Measurements from ENCODE around the gene S100Z.
"Not testable (repeated sequence)": the region's sequence is repeated elsewhere in the genome, so short reads cannot be mapped to it uniquely, and the experiment has no call there.

Gene S100Z

DNA sequence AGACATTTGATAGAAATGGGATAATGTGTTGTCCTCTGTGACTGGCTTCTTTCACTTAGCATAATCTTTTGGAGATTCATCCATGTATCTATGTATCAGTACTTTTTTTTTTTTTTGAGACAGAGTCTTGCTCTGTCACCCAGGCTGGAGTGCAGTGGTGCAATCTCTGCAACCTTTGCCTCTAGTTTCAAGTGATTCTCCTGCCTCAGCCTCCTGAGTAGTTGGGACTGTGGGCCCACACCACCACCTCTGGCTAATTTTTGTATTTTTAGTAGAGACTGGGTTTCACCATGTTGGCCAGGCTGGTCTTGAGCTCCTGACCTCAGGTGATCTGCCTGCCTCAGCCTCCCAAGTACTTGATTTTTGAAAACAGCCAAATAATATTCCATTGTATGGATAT lies 23.4 kb upstream of the S100Z start:
- not testable (repeated sequence) for DNase-seq (ENCODE audit: low read depth)

DNA sequence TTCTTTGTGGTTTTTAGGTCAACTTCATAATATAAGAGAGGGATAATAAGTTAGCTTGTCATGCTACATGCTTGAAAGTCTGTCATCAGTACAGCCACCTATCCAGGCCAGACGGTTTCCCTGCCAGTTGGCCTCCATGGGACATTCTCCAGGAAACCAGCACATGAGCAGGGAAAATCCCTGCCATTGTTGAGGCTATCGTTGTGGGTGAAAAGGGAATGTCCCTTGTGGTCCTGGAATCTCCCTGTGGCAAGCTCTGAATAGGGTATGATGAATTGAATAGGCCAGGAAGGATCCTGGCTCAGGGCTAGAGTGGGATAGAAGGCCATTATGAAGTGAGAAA lies 18.7 kb upstream of the S100Z start:
- DNase-seq (ENCODE audit: low read depth) = no peak

DNA sequence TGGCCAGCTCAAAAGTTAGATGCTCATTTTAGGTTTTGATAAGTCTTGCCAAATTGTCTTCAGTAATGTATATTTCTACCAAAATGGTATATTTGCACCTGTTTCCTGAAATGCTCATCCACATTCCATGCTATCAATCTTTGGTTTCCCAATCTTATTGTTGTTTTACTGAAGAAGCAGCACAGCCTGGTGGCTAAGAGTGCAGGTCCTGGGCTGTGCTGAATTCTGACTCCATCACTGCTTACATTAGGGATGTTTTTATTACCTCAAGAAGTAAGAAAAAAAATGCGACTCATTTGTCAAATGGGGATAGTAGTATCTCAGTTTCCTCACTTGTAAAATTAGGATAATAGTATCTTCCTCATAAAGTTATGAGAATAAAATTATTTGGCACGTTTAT lies 13.6 kb upstream of the S100Z start:
- no peak for DNase-seq (ENCODE audit: low read depth)

DNA sequence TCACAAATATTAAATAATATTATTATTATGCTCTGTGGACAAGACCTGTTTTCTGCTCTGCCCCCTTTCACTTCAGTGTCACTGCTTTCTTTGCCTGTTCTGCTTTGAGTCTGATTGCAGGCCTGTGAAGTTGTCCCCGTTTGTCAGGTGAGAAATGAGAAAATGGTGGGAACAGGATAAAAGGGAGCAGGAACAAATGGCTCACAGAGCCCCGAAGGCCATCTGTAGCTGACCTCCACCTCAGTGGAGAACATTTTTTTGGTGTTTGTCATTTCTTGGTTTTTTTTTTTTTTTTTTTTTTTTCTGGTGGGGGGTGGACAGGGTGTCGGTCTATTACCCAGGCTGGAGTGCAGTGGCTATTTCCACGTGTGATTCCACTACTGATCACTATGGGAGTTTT lies 13.2 kb upstream of the S100Z start:
- no peak for DNase-seq (ENCODE audit: low read depth)

DNA sequence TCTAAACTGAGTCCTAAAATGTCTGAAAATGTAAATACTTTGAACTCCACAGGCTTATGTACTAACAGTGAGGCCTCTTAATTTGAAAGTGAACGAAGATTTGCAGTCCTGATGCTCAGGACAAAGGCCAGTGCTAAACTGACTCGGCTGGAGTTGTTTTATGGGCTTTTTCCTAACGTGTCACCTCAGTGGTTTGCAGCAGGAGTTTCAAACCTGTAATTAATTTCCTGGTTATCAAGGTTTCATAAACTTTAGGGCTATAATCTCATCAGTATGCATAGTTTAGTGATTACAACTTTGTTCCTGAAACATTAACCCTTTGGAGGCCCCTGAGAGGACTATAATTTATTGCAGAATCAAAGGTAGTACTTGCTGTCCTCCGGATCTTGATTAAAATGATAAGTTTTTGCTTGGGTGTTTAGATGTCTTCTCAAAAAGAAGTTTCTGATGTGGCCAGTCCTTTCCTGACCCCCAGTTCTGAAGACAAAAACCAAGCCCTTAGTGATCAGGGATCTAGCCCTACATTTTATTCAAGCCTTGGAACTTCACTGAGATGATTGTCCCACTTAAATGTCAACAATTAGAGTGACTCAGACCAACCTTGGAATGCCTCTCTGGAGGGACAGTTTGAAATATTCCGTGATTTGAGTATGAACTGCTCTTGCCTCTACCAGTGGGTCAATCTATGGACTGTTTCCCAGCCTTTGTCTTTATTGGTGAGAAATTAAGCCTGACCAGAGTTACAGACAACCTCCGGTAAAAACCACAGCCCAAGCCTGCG lies 11.1 kb upstream of the S100Z start:
- no peak for DNase-seq (ENCODE audit: low read depth)

DNA sequence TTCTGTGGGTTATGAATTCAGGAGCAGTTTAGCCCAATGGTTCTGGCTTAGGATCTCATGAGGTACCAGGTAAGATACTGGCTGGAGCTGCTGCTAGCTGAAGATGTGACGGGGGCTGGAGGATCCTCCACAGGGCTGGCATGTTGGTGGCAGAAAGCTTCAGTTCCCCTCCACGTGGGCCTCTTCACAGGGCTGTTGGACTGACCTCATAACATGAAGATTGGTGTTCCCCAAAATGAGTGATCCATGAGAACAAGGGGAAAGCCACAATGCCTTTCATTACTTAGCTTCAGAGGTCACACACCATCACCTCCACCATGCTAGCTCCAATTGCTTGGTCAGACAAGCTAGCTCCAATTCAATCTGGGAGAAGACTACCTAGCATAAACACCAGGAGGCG lies 8.5 kb upstream of the S100Z start:
- no peak for DNase-seq (ENCODE audit: low read depth)

DNA sequence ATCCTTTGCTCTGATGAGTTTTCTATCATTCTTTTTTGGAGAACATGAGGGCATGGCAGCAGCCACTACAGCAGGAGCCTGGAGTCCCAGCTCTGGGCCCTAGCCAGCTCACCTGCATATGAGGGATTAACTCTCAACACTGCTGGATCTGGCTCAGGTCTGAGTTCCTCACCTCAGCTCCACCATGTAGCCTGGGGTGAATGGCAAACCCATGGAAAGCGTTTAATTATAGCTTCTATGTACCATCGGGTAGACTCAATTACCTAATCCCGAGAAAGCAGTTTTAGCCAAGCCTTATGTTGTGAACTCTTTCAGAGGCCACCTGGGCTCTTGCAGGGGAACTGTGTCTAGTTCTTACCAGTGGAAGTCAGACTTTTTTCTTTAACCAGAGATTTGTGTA lies 3.9 kb upstream of the S100Z start:
- DNase-seq (ENCODE audit: low read depth) = no peak

DNA sequence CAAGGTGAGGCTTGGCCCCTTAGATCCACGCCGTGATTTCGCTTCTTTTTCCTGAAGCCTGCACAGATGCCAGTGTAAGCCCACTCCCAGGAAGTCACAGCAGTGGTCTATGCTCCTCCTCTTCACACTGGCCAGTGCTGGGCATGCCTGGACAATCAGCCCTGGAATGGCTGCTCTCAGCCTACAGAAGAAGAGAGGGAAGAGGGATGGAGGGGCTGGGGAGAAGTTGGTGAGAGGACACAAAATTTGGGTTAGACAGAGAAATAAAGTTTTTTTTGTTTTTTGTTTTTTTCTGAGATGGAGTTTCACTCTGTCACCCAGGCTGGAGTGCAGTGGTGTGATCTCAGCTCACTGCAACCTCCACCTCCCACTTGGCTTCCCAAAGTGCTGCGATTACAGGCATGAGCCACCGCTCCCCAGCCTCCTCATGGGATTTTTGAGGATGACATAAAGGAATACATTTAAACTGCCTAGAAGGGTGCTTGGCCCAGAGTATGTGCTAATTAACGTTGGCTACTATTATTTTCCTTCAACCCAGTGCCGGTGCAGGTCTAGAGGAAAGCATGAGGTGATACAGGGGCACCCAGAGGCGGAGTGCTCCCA lies 830 bp downstream of the S100Z start:
- DNase-seq (ENCODE audit: low read depth) = no peak

DNA sequence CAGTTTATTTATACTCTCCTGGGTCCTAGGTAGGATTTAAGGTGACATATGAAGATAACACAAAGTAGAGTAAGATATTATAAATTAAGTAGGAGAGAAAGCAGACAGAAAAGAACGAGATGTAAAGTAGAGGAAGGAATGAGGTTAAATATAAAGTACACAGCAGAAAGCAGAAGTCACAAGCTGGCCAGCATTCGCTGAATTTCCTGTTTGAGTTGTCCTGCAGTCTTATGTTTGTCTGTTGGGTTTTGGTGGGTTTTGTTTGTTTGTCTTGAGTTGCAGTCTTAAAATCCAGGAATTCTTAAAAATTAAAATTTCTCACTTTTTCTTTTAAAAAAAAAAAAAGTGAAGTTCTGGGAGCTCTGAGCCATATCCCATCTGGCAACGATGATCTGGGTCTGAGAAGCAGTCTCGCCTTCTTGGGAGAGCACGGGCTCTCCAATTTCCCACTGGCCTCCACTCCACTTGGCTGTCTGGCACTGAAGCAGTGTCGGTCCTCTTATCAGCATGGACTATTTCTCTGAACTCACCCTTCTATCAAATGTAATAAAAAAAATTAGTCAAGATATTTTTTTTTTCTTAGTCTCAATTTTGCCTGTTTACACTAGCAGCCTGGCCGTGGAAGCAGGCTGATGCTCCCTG lies 2.0 kb downstream of the S100Z start:
- no peak for DNase-seq (ENCODE audit: low read depth)

DNA sequence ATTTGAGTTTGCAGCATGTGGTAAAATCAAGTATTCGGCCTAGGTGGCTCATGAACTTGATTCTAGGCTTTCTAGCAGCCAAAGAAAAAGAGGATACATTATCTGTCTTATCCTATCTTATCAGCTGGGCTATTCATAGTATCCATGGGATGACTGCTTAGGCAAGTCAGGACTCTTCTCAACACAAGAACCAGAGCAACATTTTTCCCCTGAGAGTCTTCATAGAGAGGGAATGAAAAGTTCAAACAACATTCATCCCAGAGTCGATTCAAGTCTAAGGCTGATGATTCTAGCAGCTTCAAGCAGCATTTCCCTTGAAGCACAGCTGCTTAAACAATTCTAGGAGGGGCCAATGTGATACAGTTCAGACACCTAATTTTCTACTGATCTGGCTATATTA lies 3.0 kb downstream of the S100Z start:
- no peak for DNase-seq (ENCODE audit: low read depth)

DNA sequence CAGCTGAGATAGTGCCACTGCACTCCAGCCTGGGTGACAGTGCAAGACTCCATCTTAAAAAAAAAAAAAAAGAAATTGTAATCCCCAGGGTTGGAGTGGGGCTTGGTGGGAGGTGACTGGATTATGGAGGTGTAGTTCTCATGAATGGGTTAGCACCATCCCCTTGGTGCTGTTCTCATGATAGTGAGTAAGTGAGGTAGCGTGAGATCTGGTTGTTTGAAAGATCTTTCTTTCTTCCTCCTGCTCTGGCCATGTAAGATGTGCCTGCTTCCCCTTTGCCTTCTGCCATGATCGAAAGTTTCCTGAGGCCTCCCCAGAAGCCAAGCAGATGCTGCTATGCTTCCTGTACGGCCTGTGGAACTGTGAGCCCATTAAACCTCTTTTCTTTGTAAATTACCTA lies 3.9 kb downstream of the S100Z start:
- DNase-seq (ENCODE audit: low read depth) = not testable (repeated sequence)

DNA sequence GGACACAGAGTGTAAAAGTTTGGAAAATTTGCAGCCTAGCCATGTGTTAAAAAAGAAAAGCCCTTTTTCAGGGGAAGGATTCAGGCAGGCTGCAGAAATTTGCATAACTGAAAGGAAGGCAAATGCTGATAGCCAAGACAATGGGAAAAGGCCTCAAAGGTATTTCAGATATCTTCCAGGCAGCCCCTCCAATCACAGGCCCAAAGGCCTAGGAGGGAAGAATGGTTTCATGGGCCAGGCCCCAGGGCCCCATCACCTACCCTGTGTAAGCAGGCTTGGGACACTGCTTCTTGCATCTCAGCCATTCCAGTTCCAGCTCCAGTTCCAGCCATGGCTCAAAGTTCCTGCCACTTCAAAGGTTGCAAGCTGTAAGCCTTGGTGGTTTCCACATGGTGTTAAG lies 4.8 kb downstream of the S100Z start:
- DNase-seq (ENCODE audit: low read depth) = no peak

DNA sequence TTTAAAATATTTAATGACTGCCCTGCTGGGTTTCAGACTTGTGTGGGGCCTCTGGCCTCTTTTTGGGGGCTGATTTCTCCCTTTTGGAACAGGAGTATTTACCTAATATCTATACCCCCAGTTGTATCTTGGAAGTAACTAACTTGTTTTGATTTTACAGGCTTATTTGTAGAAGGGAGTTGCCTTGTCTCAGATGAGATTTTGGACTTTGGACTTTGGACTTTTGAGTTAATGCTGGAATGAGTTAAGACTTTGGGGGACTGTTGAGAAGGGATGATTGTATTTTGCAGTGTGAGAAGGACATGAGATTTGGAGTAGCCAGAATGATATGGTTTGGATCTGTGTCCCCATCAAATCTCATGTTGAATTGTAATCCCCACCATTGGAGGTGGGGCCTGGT lies 5.7 kb downstream of the S100Z start:
- DNase-seq (ENCODE audit: low read depth) = not testable (repeated sequence)

DNA sequence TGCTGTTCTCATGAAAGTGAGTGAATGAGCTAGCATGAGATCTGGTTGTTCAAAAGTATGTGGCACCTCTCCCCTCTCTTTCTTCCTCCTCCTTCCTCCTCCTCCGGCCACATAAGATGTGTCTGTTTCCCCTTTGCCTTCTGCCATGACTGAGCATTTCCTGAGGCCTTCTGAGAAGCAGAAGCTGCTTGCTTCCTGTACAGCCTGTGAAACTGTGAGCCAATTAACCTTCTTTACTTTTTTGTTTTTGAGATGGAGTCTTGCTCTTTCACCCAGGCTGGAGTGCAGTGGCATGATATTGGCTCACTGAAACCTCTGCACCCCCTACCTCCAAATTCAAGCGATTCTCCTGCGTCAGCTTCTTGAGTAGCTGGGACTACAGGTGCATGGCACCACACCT lies 6.1 kb downstream of the S100Z start:
- DNase-seq (ENCODE audit: low read depth) = no peak

DNA sequence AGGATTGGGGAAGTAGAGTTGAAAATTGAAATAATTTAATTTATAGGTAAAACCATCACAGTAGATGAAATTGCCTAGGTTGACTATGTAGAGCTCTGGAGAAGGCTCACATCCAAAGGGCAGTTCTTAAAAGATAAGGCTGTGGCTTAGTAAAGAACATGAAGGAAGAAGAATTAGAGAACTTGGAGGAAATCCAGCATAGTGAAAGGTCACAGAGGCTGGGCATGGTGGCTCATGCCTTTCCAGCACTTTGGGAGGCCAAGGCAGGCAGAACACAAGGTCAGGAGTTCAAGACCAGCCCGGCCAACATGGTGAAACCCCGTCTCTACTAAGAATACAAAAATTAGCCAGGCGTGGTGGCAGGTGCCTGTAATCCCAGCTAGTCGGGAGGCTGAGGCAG lies 7.0 kb downstream of the S100Z start:
- not testable (repeated sequence) for DNase-seq (ENCODE audit: low read depth)

DNA sequence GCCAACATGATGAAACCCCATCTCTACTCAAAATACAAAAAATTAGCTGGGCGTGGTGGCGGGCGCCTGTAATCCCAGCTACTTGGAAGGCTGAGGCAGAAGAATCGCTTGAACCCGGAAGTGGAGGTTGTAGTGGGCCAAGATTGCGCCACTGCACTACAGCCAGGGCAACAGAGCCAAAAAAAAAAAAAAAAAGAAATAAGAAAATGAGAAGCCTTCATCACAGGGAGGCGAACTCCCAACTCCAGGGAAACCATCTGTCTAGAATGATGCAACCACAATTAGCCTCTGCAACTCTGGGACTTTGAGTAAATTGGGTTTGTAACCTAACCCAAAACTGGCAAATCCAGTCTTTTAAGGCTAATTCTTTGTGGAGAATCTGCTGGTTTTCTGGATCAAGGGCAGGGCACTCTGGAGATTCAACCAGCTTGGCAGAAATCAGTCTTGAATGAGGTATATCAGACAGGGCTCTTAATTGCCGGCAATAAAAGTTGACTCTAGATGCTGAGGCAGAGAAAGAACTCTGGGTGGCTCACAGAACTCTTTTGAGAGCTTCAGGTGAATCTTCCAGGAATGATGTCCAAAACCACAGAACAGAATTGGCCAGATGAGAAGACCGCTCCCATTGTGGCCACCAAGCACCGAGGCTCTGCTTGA lies 9.9 kb downstream of the S100Z start:
- no peak for DNase-seq (ENCODE audit: low read depth)

DNA sequence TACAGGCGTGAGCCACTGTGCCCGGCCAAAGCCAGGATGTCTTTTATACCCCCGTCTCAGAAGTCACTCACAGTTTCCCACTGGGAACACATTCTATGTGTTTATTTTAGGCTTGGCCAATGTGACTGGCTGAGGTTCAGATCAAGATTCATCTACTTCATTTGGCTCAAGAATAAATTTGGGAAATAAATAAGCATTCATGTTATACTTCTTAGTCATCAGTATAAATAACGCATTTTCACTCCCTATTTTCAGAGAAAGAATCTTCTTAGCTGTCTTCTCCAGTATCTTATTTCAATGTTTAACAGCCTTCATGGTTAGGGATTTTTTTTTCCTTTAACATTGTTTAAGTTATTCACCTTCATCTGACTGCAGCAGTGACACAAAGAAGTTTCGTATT lies 11.8 kb downstream of the S100Z start:
- no peak for DNase-seq (ENCODE audit: low read depth)

DNA sequence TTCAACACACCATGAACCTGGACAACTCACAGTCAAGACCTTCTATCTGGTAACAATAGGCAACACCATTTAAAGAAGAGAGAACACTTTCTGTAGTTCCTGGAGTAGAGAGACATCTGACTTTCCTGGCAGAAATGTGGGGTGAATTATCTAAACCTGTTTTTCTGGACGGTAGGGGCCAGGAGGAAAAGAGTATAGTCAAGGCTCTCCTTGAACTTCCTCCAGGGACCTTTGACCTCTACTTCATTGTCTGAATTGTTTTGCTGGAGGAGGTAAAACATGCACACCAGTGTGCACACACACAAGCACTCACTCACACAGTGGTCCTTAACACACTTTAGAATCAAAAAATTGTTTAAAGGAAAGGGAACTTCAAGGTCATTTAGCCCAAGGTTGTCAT lies 13.2 kb downstream of the S100Z start:
- no peak for DNase-seq (ENCODE audit: low read depth)

DNA sequence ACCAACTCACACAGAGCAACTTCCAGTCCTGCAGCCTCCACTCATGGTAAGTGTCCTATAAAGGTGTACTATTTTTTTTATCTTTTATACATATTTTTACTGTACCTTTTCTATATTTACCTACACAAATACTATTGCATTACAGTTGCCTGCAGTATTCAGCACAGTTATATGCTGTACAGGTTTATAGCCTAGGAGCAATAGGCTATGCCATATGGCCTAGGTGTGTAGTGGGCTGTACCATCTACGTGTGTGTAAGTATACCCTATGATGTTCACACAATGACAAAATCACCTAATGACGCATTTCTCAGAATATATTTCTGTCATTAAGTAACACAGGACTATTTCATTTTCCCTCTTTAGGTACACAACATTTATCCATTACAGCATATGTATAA lies 16.7 kb downstream of the S100Z start:
- no peak for DNase-seq (ENCODE audit: low read depth)

DNA sequence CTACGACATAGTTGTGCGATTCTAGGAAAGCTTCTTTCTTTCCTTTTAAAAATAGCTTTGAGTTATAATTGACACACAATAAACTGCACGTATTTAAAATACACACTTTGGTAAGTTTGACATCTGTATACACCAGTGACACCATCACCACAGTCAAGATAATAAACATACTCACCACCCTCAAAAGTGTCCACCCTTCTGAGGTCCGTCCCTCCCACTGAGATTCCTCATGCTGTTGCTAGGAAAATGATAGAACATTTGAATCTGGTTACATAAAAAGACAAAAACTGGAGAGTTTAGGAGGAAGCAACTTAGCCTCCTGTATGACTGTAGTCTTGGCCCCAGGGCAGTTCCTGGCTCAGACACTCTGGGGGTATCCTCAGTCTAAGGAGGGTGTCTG lies 17.2 kb downstream of the S100Z start:
- no peak for DNase-seq (ENCODE audit: low read depth)

DNA sequence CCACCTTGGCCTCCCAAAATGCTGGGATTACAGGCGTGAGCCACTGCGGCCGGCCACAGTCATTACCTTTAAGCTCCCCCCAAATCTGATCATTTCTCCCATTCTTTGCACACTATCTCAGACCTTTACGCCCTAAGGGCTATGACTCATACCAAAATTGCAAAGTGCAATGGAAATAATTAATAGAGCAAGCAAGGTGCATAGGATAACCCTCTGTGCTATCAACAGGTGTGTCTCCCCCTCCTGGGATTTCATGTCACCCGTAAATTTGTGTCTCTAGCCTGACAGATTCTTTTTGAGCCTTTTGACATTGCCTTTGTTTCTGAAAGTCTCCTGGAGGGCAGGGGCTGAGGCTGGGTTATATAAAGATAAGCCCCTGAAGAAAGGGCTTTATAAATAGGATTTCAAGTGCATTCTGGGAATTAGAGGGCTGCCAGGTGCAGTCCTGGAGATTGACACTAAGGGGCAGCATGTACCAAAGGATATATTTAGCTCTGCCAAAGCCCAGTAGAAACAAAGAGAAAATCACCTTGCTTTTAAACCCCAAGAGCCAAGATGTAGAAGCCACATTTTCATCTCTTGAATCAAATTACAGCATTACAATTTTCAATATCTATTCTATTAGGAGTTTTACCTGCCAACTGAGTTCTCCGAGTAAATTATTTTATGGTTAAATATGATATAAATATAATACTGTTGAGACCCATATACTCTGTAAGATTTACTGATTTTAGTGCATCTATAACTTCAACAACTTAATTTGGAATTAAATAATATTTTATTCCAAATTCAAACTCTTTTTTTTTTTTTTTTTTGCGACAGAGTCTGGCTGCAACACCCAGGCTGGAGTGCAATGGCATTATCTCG lies 18.2 kb downstream of the S100Z start:
- DNase-seq (ENCODE audit: low read depth) = peak; percentile 30

DNA sequence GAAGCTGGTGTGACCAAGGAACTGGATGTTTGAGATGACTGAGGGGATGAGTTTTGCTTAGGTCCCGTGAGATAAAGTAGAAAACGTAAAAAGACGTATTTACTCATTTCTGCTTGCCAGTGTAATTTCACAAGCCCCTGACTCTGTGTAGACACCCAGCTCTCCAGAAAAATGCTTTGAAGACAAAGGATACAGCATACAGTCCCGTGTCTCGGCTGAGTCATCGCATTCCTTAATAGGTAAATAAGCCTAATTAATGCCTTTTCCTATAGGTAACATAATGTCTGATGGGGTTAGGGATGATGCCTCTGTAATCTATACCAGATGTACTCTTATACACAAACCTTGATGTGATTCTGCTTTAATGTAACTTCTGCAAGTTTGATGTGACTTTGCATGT lies 20.2 kb downstream of the S100Z start:
- DNase-seq (ENCODE audit: low read depth) = no peak

Data from stimulated activated CD8-positive, alpha-beta memory T cell treated with anti-CD3 and anti-CD28 coated beads, Interleukin-7, amount 100 ng/mL, for 24 hours (primary cell).